ENCODE measurements around the gene CCDC138. TPM values are rescaled to one million over a fixed set of nuclear protein-coding genes. Genes with fewer than 3 reads are reported as not detected.

Gene CCDC138
- polyA plus RNA-seq, 1 donor (not counting 4 experiments of a cell fraction or from before 2014, with no cell fraction given) = 6.6 TPM

DNA sequence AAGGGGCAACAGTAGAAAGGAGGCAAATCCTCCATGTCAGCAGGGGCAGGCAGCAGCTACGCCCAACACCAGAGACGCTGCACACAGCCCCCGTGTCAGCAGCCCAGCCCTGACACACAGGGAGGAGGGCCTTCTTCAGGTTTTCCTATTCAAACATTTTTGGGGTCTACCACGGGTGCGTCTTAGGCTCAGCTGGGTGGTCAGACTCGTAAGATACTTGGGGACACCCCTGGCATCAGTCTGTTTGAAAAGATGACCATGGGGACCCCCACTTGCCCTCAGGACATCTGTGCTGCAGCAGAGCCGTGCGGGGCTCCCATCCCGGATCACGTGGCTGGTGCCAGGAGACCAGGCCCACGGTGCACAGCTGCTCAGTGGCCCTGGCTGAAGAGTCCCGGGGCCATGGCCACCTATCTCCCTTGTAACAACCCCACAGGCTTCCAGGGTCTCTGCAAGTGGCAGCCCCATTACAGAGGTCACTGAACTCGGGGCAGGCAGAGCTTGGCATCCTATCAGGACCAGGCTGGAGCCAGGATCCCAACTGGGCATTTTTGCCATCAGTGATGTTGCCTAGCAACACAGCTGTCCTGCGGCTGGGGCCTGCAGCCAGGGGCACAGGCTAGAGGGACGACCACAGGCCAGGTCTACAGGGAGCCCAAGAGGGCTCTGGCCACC lies 120.0 kb downstream of the CCDC138 start:
- no peak overlapping the region for H3K4me2 ChIP-seq (ENCODE audit: control insufficient read depth, extremely low read depth, insufficient read depth, low read depth, low read length)
- H4K20me1 ChIP-seq (ENCODE audit: control insufficient read depth, extremely low read depth, insufficient read depth, low read length) = no peaks in the 10 kb centered on the region
- no peaks in the 10 kb centered on the region for H3K79me2 ChIP-seq (ENCODE audit: control insufficient read depth, insufficient read depth, low read length)
- dilution Hi-C loops (cut with MboI; ENCODE audit: extremely low pct_ligation_motif_present, low sequenced_read_pairs) = no loop called here
- FAIRE-seq (no peak), DNase-seq (ENCODE audit: low read depth, low spot score) (no peak)
- peaks cover 20% of the 10 kb centered on the region for H3K27me3 ChIP-seq (ENCODE audit: control insufficient read depth, extremely low read depth, insufficient read depth, low read length)
- no peak for TF ChIP-seq EZH2 (IDR thresholded peaks at IDR 0.05; ENCODE audit: low read length)
- TF ChIP-seq, protein P1, sequence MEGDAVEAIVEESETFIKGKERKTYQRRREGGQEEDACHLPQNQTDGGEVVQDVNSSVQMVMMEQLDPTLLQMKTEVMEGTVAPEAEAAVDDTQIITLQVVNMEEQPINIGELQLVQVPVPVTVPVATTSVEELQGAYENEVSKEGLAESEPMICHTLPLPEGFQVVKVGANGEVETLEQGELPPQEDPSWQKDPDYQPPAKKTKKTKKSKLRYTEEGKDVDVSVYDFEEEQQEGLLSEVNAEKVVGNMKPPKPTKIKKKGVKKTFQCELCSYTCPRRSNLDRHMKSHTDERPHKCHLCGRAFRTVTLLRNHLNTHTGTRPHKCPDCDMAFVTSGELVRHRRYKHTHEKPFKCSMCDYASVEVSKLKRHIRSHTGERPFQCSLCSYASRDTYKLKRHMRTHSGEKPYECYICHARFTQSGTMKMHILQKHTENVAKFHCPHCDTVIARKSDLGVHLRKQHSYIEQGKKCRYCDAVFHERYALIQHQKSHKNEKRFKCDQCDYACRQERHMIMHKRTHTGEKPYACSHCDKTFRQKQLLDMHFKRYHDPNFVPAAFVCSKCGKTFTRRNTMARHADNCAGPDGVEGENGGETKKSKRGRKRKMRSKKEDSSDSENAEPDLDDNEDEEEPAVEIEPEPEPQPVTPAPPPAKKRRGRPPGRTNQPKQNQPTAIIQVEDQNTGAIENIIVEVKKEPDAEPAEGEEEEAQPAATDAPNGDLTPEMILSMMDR (optimal IDR thresholded peaks at IDR 0.05 in 1 of 3, IDR thresholded peaks at IDR 0.05 in 1 of 3, conservative IDR thresholded peaks at IDR 0.05 in 1 of 3; ENCODE audit: extremely low read depth in 1 of 3, insufficient read depth in 2 of 3, low read length in 3 of 3) = no peak
- H3K27ac ChIP-seq (ENCODE audit: control insufficient read depth, insufficient read depth, low read length) = no peak overlapping the region
- H3K9ac ChIP-seq (ENCODE audit: control insufficient read depth, extremely low read depth, insufficient read depth, low read length) = no peak overlapping the region
- H3K9me1 ChIP-seq (ENCODE audit: control insufficient read depth, extremely low read depth, insufficient read depth, low read length) = no peaks in the 10 kb centered on the region
- peaks cover 2% of the 10 kb centered on the region for H3K4me1 ChIP-seq (ENCODE audit: control insufficient read depth, extremely low read depth, insufficient read depth, low read length)
- no peaks in the 10 kb centered on the region for H3K36me3 ChIP-seq (ENCODE audit: control insufficient read depth in 2 of 2, extremely low read depth in 1 of 2, insufficient read depth in 2 of 2, low read length in 2 of 2)
- no peaks in the 10 kb centered on the region for H3K9me3 ChIP-seq (ENCODE audit: control insufficient read depth, low read depth, low read length)
- H3K4me3 ChIP-seq (ENCODE audit: control insufficient read depth in 2 of 3, extremely low read depth in 1 of 3, insufficient read depth in 2 of 3, low read depth in 1 of 3, low read length in 3 of 3) = no peak overlapping the region
- no peak overlapping the region for H2AFZ ChIP-seq (ENCODE audit: control insufficient read depth, low read length)

DNA sequence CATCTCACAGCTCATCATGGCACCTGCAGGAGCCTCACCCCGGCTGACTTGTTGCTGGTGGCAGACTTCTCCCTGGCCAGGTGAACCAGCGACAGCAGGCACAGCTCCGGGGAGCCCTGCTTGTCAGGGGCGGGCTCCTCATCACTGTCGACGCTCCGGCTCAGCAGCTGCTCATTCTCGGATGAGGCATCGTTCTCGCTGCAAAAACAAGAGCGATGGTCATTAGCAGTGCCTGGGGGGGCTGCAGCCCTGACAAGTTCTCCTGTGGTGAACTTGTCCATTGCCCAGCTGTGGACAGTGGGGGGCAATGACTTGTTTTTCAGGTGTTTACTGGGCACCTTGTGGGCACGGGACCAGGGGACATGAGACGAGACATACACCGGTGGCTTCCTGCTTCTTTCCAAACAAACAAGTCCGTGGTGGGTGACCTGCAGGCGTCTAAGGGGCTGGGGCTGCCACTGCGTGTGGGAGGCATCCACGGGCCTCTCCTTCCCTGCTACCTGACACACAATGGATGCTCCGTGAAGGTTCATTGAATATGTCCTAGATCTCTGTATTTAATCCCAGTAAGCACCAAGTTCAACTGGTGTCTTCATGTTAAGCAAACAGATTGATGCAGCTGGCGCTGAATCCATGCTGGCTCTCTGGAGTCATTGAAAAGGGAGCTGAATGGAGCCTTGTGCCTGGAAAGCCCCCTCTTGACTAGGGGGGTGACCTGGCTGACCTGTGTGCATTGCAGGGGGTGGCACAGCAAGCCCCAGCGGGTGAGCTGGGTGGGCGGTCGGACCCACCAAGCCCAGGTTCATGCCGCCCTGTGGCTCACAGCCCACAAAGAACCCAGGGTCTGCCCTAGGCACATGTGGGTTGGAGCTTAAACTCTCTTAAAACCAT lies 121.5 kb downstream of the CCDC138 start:
- Histone ChIP-seq H3K79me2 (ENCODE audit: control insufficient read depth, insufficient read depth, low read length) (no peaks in the 10 kb centered on the region), H3K9me1 (ENCODE audit: control insufficient read depth, extremely low read depth, insufficient read depth, low read length) (no peaks in the 10 kb centered on the region), H3K4me2 (ENCODE audit: control insufficient read depth, extremely low read depth, insufficient read depth, low read depth, low read length) (no peak overlapping the region), H3K9me3 (ENCODE audit: control insufficient read depth, low read depth, low read length) (no peaks in the 10 kb centered on the region), H2AFZ (ENCODE audit: control insufficient read depth, low read length) (no peak overlapping the region), H3K4me1 (ENCODE audit: control insufficient read depth, extremely low read depth, insufficient read depth, low read length) (peaks cover 8% of the 10 kb centered on the region), H3K27ac (ENCODE audit: control insufficient read depth, insufficient read depth, low read length) (no peak overlapping the region), H3K4me3 (ENCODE audit: control insufficient read depth in 2 of 3, extremely low read depth in 1 of 3, insufficient read depth in 2 of 3, low read depth in 1 of 3, low read length in 3 of 3) (no peak overlapping the region), H3K36me3 (ENCODE audit: control insufficient read depth in 2 of 2, extremely low read depth in 1 of 2, insufficient read depth in 2 of 2, low read length in 2 of 2) (no peaks in the 10 kb centered on the region), H4K20me1 (ENCODE audit: control insufficient read depth, extremely low read depth, insufficient read depth, low read length) (no peaks in the 10 kb centered on the region), H3K27me3 (ENCODE audit: control insufficient read depth, extremely low read depth, insufficient read depth, low read length) (peaks cover 20% of the 10 kb centered on the region), H3K9ac (ENCODE audit: control insufficient read depth, extremely low read depth, insufficient read depth, low read length) (no peak overlapping the region)
- DNase-seq (ENCODE audit: low read depth, low spot score) (no peak), FAIRE-seq (no peak)
- no peak for TF ChIP-seq EZH2 (IDR thresholded peaks at IDR 0.05; ENCODE audit: low read length)
- TF ChIP-seq, protein P1 (optimal IDR thresholded peaks at IDR 0.05 in 1 of 3, IDR thresholded peaks at IDR 0.05 in 1 of 3, conservative IDR thresholded peaks at IDR 0.05 in 1 of 3; ENCODE audit: extremely low read depth in 1 of 3, insufficient read depth in 2 of 3, low read length in 3 of 3) = no peak
- dilution Hi-C loops (cut with MboI; ENCODE audit: extremely low pct_ligation_motif_present, low sequenced_read_pairs) = no loop called here
